WERI-Rb-1 (cell line): ENCODE data around the gene MAPT.

Source experiments
- DNase-seq: peaks from one replicate; pipeline ENCODE4 v3.0.0-alpha.2; 2020
- H3K27ac ChIP-seq: fragments of 250-450 bp; sonication (Bioruptor Pico); 2 replicates; pipeline ENCODE4 v1.5.1; 2020; ENCODE audit warnings: mild to moderate bottlenecking, moderate library complexity
- H3K27me3 ChIP-seq: fragments of 250-450 bp; sonication (Bioruptor Pico); 2 replicates; pipeline ENCODE4 v1.5.1; 2021; ENCODE audit warnings: mild to moderate bottlenecking, low read depth, moderate library complexity; ENCODE audit not compliant: insufficient read depth, severe bottlenecking
- H3K36me3 ChIP-seq: fragments of 250-450 bp; sonication (Bioruptor Pico); 2 replicates; pipeline ENCODE4 v1.5.1; 2020; ENCODE audit warnings: mild to moderate bottlenecking, moderate library complexity
- H3K4me3 ChIP-seq: 2 replicates; pipeline ENCODE4 v1.5.1; 2011; ENCODE audit warnings: low read depth, mild to moderate bottlenecking, control low read depth, low read length
- H3K9me3 ChIP-seq: fragments of 250-450 bp; sonication (Bioruptor Pico); 2 replicates; pipeline ENCODE4 v1.5.1; 2021; ENCODE audit warnings: mild to moderate bottlenecking, moderate library complexity; ENCODE audit not compliant: severe bottlenecking
- CTCF ChIP-seq: IDR thresholded peaks from 2 replicates; pipeline ENCODE4 v1.5.1; 2011; ENCODE audit warnings: low read depth, mild to moderate bottlenecking, control low read depth, inconsistent platforms, low read length

Gene MAPT

DNA sequence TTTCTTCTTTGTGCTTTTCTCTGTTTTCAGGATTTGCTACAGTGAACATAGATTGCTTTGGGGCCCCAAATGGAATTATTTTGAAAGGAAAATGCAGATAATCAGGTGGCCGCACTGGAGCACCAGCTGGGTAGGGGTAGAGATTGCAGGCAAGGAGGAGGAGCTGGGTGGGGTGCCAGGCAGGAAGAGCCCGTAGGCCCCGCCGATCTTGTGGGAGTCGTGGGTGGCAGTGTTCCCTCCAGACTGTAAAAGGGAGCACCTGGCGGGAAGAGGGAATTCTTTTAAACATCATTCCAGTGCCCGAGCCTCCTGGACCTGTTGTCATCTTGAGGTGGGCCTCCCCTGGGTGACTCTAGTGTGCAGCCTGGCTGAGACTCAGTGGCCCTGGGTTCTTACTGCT is 105.9 kb downstream of the MAPT start:
- TF ChIP-seq CTCF: no peak
- no peaks in the 10 kb centered on the region for H3K36me3 ChIP-seq
- no peaks in the 10 kb centered on the region for H3K9me3 ChIP-seq
- H3K27ac ChIP-seq: no peak overlapping the region
- H3K27me3 ChIP-seq: no peaks in the 10 kb centered on the region
- H3K4me3 ChIP-seq: no peak overlapping the region
- no peak for DNase-seq

DNA sequence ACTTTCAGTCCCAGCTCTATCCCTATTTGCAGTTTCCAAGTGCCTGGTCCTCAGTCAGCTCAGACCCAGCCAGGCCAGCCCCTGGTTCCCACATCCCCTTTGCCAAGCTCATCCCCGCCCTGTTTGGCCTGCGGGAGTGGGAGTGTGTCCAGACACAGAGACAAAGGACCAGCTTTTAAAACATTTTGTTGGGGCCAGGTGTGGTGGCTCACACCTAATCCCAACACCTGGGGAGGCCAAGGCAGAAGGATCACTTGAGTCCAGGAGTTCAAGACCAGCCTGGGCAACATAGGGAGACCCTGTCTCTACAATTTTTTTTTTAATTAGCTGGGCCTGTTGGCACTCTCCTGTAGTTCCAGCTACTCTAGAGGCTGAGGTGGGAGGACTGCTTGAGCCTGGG is 106.4 kb downstream of the MAPT start:
- Histone ChIP-seq H3K36me3 (no peaks in the 10 kb centered on the region), H3K27me3 (no peaks in the 10 kb centered on the region), H3K9me3 (no peaks in the 10 kb centered on the region), H3K27ac (no peak overlapping the region), H3K4me3 (no peak overlapping the region)
- DNase-seq: no peak
- TF ChIP-seq CTCF: no peak

DNA sequence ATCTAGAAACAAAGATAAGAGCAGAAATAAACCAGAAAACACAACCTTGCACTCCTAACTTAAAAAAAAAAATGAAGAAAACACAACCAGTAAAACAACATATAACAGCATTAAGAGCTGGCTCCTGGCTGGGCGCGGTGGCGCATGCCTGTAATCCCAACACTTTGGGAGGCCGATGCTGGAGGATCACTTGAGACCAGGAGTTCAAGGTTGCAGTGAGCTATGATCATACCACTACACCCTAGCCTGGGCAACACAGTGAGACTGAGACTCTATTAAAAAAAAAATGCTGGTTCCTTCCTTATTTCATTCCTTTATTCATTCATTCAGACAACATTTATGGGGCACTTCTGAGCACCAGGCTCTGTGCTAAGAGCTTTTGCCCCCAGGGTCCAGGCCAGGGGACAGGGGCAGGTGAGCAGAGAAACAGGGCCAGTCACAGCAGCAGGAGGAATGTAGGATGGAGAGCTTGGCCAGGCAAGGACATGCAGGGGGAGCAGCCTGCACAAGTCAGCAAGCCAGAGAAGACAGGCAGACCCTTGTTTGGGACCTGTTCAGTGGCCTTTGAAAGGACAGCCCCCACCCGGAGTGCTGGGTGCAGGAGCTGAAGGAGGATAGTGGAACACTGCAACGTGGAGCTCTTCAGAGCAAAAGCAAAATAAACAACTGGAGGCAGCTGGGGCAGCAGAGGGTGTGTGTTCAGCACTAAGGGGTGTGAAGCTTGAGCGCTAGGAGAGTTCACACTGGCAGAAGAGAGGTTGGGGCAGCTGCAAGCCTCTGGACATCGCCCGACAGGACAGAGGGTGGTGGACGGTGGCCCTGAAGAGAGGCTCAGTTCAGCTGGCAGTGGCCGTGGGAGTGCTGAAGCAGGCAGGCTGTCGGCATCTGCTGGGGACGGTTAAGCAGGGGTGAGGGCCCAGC is 107.3 kb downstream of the MAPT start:
- H3K9me3 ChIP-seq: no peaks in the 10 kb centered on the region
- no peak overlapping the region for H3K27ac ChIP-seq
- H3K27me3 ChIP-seq: no peaks in the 10 kb centered on the region
- TF ChIP-seq CTCF: no peak
- no peaks in the 10 kb centered on the region for H3K36me3 ChIP-seq
- no peak overlapping the region for H3K4me3 ChIP-seq
- no peak for DNase-seq

DNA sequence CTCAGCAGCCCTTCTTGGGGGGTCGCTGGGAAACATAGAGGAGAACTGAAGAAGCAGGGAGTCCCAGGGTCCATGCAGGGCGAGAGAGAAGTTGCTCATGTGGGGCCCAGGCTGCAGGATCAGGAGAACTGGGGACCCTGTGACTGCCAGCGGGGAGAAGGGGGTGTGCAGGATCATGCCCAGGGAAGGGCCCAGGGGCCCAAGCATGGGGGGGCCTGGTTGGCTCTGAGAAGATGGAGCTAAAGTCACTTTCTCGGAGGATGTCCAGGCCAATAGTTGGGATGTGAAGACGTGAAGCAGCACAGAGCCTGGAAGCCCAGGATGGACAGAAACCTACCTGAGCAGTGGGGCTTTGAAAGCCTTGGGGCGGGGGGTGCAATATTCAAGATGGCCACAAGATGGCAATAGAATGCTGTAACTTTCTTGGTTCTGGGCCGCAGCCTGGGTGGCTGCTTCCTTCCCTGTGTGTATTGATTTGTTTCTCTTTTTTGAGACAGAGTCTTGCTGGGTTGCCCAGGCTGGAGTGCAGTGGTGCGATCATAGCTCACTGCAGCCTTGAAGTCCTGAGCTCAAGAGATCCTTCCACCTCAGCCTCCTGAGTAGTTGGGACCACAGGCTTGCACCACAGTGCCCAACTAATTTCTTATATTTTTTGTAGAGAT is 108.1 kb downstream of the MAPT start:
- H3K4me3 ChIP-seq: no peak overlapping the region
- H3K27me3 ChIP-seq: no peaks in the 10 kb centered on the region
- no peaks in the 10 kb centered on the region for H3K36me3 ChIP-seq
- peak; percentile 89 for TF ChIP-seq CTCF
- no peaks in the 10 kb centered on the region for H3K9me3 ChIP-seq
- DNase-seq: peak; percentile 72
- no peak overlapping the region for H3K27ac ChIP-seq

DNA sequence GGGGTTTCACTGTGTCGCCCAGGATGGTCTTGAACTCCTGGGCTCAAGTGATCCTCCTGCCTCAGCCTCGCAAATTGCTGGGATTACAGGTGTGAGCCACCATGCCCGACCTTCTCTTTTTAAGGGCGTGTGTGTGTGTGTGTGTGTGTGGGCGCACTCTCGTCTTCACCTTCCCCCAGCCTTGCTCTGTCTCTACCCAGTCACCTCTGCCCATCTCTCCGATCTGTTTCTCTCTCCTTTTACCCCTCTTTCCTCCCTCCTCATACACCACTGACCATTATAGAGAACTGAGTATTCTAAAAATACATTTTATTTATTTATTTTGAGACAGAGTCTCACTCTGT is 108.6 kb downstream of the MAPT start:
- no peak overlapping the region for H3K27ac ChIP-seq
- no peak overlapping the region for H3K4me3 ChIP-seq
- H3K9me3 ChIP-seq: no peaks in the 10 kb centered on the region
- no peaks in the 10 kb centered on the region for H3K36me3 ChIP-seq
- TF ChIP-seq CTCF: no peak
- DNase-seq: no peak
- no peaks in the 10 kb centered on the region for H3K27me3 ChIP-seq
